HepG2 (cell line): ENCODE data around the gene CNIH3. TPM values are rescaled to one million over a fixed set of nuclear protein-coding genes. Genes with fewer than 3 reads are reported as not detected.

Experiments used
- ATAC-seq: fragments of 200-7000 bp; cut with Tn5 transposase; 3 replicates; pipeline ENCODE4 v1.9.1; 2020; ENCODE audit warnings: mild to moderate bottlenecking, moderate library complexity
- BruUV-seq: library from RNA; stranded (reverse); fragments of 400-500 nt; replicated peaks from 2 replicates; lab custom pipeline; 2021; lab: Mats Ljungman, UMichigan
- CTCF ChIA-PET: fragments of 300-600 bp; formaldehyde crosslinking; extraction: SDS; loops from one replicate; lab custom pipeline; 2021; ENCODE audit warnings: low total read pairs, inconsistent platforms, low intra/inter-chr PET ratio; lab: Yijun Ruan, JAX
- POLR2A ChIA-PET: fragments of 350-600 bp; sonication (Branson Sonifier 250); formaldehyde crosslinking; loops from one replicate; lab custom pipeline; 2020; ENCODE audit warnings: antibody characterized with exemption, inconsistent platforms; lab: Yijun Ruan, JAX
- DNase-seq: peaks from one replicate; pipeline ENCODE4 v3.0.0-alpha.2; 2015; ENCODE audit warnings: low spot score
- FAIRE-seq: peaks from 3 replicates; lab custom pipeline; 2011; peaks lifted over from hg19 to GRCh38; lab: Jason Lieb, UNC
- H2AFZ ChIP-seq: one replicate; pipeline ENCODE4 v1.6.1; 2011; ENCODE audit warnings: low read length, inconsistent platforms
- H3K27ac ChIP-seq: fragments of 300-600 bp; 3 replicates; pipeline ENCODE4 v1.8.0; 2011; ENCODE audit warnings: mixed run types, mild to moderate bottlenecking, mixed read lengths, low read length, inconsistent platforms; ENCODE audit not compliant: insufficient read depth; ENCODE audit errors: extremely low read length
- H3K27me3 ChIP-seq, 2 experiments: fragments of 200-600 bp in 1 of 2; 2 replicates in 1 of 2; 3 replicates in 1 of 2; pipeline versions ENCODE4 v1.6.0 to v1.8.0; 2011; ENCODE audit warnings: low read length in 2 of 2, mild to moderate bottlenecking in 2 of 2, moderate library complexity in 2 of 2, inconsistent platforms in 1 of 2; ENCODE audit not compliant: insufficient read depth in 2 of 2, control insufficient read depth in 1 of 2
- H3K36me3 ChIP-seq, 2 experiments: fragments of 200-600 bp in 1 of 2; replicated peaks in 1 of 2; 2 replicates in 1 of 2; 3 replicates in 1 of 2; pipeline versions ENCODE4 v1.5.1 to v1.8.0; 2011; ENCODE audit warnings: low read length in 2 of 2, inconsistent platforms in 1 of 2; ENCODE audit not compliant: insufficient read depth in 2 of 2, control insufficient read depth in 1 of 2
- H3K4me1 ChIP-seq: 2 replicates; pipeline ENCODE4 v1.5.1; 2012; ENCODE audit warnings: low read length, inconsistent platforms; ENCODE audit not compliant: insufficient read depth
- H3K4me2 ChIP-seq: 2 replicates; pipeline ENCODE4 v1.6.0; 2011; ENCODE audit warnings: low read depth, low read length, inconsistent platforms
- H3K4me3 ChIP-seq, 3 experiments: fragments of 200-600 bp in 1 of 3; sonication (generic), shearing (Covaris generic) in 1 of 3; replicated peaks in 1 of 3; 2 replicates each; pipeline ENCODE4 v1.5.1; 2011 to 2016; ENCODE audit warnings: low read length in 3 of 3, inconsistent platforms in 2 of 3, low read depth in 2 of 3, mild to moderate bottlenecking in 2 of 3, control low read depth in 1 of 3, mixed read lengths in 1 of 3; ENCODE audit not compliant: insufficient read depth in 1 of 3
- H3K79me2 ChIP-seq: one replicate; pipeline ENCODE4 v1.6.1; 2011; ENCODE audit warnings: low read length, inconsistent platforms; ENCODE audit not compliant: insufficient read depth
- H3K9ac ChIP-seq: 2 replicates; pipeline ENCODE4 v1.6.0; 2011; ENCODE audit warnings: mild to moderate bottlenecking, low read depth, low read length, inconsistent platforms; ENCODE audit not compliant: insufficient read depth
- H3K9me3 ChIP-seq: 2 replicates; pipeline ENCODE4 v1.5.1; 2012; ENCODE audit warnings: mild to moderate bottlenecking, low read length
- H4K20me1 ChIP-seq: 2 replicates; pipeline ENCODE4 v1.6.0; 2011; ENCODE audit warnings: inconsistent platforms, mild to moderate bottlenecking, low read length, moderate library complexity; ENCODE audit not compliant: insufficient read depth
- CREM ChIP-seq, 2 experiments: sonication (generic) in 1 of 2; formaldehyde crosslinking in 1 of 2; IDR thresholded peaks; 2 replicates each; pipeline versions ENCODE4 v1.4.0 to v1.6.1; 2016 to 2020; ENCODE audit warnings: antibody characterized with exemption in 1 of 2, mild to moderate bottlenecking in 1 of 2, missing genetic modification reagents in 1 of 2
- ERF ChIP-seq: IDR thresholded peaks from 2 replicates; pipeline ENCODE4 v1.6.1; 2018; ENCODE audit warnings: missing biosample characterization, missing genetic modification reagents
- NR2C2 ChIP-seq: sonication (generic); formaldehyde crosslinking; IDR thresholded peaks from 2 replicates; pipeline ENCODE4 v1.4.0; 2020; ENCODE audit warnings: missing genetic modification reagents, mild to moderate bottlenecking, moderate library complexity, borderline replicate concordance
- RXRA ChIP-seq: sonication (generic); formaldehyde crosslinking; IDR thresholded peaks from 2 replicates; pipeline ENCODE4 v1.5.1; 2020; ENCODE audit warnings: missing genetic modification reagents
- SNRNP70 ChIP-seq: fragments of 200-400 bp; formaldehyde crosslinking; IDR thresholded peaks from 2 replicates; pipeline ENCODE4 v1.6.1; 2017; ENCODE audit warnings: mild to moderate bottlenecking, low read depth, low read length, moderate library complexity
- ZKSCAN1 ChIP-seq: fragments of 150-350 bp; IDR thresholded peaks from 2 replicates; pipeline ENCODE4 v1.6.1; 2014; ENCODE audit warnings: low read length
- ZNF207 ChIP-seq: fragments of 450-650 bp; IDR thresholded peaks from 2 replicates; pipeline ENCODE4 v1.6.1; 2016; ENCODE audit warnings: antibody characterized with exemption, borderline replicate concordance
- WGBS: methylation state at CpG from one replicate; pipeline ENCODE4 v1.1.6; 2017; ENCODE audit warnings: low lambda C conversion rate; 5-methylcytosine and 5-hydroxymethylcytosine counted together
- in situ Hi-C: cut with HindIII; loops from 2 replicates; pipeline ENCODE4 v1.10.0; 2017; ENCODE audit warnings: low pct_unique_long_range_greater_than_20kb; ENCODE audit not compliant: extremely low pct_ligation_motif_present
- intact Hi-C: fragments of 100-400 bp; cut with micrococcal nuclease; formaldehyde crosslinking; loops from one replicate; pipeline ENCODE4 v1.10.0; 2022; ENCODE audit not compliant: unreplicated experiment
- polyA plus RNA-seq, 8 experiments: library from polyadenylated mRNA; depleted of rRNA in 3 of 8; stranded (reverse) in 7 of 8; unstranded in 1 of 8; fragments of >200 nt; fragmentation: Illumina TruSeq in 4 of 8; extraction: Trizol in 4 of 8; gene quantifications; 2 replicates each; pipeline versions ENCODE4 v1.2.1 to v1.2.3, GENCODE V29; 2011 to 2016; ENCODE audit warnings: low read depth in 4 of 8, missing spikeins in 1 of 8, mixed read lengths in 1 of 8; ENCODE audit not compliant: insufficient read depth in 1 of 8
- total RNA-seq, 5 experiments: library from RNA; depleted of rRNA; stranded (reverse); fragments of >200 nt; fragmentation: Illumina TruSeq; extraction: Trizol; gene quantifications; 2 replicates each; pipeline ENCODE4 v1.2.3, GENCODE V29; 2016; ENCODE audit warnings: low read depth in 1 of 5
- TF ChIP-seq, protein P1 (sequence below): sonication (generic); formaldehyde crosslinking; IDR thresholded peaks from 2 replicates; pipeline ENCODE4 v1.9.0; 2021; ENCODE audit warnings: missing genetic modification reagents, borderline replicate concordance
- TF ChIP-seq, protein P2 (sequence below): IDR thresholded peaks from 2 replicates; pipeline ENCODE4 v1.6.1; 2012; ENCODE audit warnings: low read depth, low read length, improper control_type of control experiment

CNIH3 gene
- total and polyA plus RNA-seq, 2 of the 13 experiments (the other 11 are each of a cell fraction or from before 2014, with no cell fraction given): 0.36 to 1.1 TPM

DNA sequence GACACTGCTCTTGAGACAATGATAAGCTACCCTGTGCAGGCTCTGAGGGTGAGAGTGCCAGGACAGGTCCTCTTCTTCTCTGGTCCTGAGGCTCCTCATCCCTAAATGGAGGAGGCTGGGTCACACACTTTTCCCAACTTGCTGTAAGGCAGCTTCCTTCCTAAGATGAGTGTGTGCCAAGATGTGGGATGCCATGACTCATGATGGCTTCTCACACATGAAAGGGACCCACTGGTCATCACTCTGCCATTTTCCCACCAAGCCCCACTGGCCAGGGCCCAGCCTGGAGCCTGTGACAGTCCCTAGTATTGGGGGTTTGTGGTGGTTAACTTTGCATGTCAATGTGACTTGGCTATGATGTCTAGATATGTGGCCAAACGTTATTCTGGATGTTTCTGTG is 54.4 kb downstream of the CNIH3 start:
- in situ Hi-C loops (no loop called here), intact Hi-C loops (no loop called here)
- Histone ChIP-seq H4K20me1 (no peaks in the 10 kb centered on the region), H3K4me1 (no peaks in the 10 kb centered on the region), H3K27me3 (peaks cover 0 to 4% of the 10 kb centered on the region in 2 experiments; a peak in 1 of 5 replicates), H3K9ac (no peak overlapping the region), H3K4me2 (no peak overlapping the region), H3K4me3 (no peak overlapping the region), H3K9me3 (no peaks in the 10 kb centered on the region), H3K36me3 (no peaks in the 10 kb centered on the region), H3K79me2 (no peaks in the 10 kb centered on the region), H3K27ac (no peak overlapping the region), H2AFZ (no peak overlapping the region)
- BruUV-seq: no TSS peak
- no peak for FAIRE-seq
- no peak for DNase-seq
- 0% methylated on average over 1 of the region's 1 CpG for WGBS
- ChIA-PET POLR2A (no interaction called here), CTCF (no interaction called here)
- no peak for ATAC-seq
- TF ChIP-seq ZNF207 (no peak), ZKSCAN1 (no peak), CREM (IDR thresholded peaks at IDR 0.05) (no peak), CREM (CRISPR knock-in tag; IDR thresholded peaks at IDR 0.05) (no peak), ERF (CRISPR knock-in tag) (no peak), RXRA (CRISPR knock-in tag) (no peak), SNRNP70 (no peak), NR2C2 (CRISPR knock-in tag) (no peak)
- TF ChIP-seq, protein P1, sequence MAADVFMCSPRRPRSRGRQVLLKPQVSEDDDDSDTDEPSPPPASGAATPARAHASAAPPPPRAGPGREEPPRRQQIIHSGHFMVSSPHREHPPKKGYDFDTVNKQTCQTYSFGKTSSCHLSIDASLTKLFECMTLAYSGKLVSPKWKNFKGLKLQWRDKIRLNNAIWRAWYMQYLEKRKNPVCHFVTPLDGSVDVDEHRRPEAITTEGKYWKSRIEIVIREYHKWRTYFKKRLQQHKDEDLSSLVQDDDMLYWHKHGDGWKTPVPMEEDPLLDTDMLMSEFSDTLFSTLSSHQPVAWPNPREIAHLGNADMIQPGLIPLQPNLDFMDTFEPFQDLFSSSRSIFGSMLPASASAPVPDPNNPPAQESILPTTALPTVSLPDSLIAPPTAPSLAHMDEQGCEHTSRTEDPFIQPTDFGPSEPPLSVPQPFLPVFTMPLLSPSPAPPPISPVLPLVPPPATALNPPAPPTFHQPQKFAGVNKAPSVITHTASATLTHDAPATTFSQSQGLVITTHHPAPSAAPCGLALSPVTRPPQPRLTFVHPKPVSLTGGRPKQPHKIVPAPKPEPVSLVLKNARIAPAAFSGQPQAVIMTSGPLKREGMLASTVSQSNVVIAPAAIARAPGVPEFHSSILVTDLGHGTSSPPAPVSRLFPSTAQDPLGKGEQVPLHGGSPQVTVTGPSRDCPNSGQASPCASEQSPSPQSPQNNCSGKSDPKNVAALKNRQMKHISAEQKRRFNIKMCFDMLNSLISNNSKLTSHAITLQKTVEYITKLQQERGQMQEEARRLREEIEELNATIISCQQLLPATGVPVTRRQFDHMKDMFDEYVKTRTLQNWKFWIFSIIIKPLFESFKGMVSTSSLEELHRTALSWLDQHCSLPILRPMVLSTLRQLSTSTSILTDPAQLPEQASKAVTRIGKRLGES (CRISPR knock-in tag): no peak
- TF ChIP-seq, protein P2, sequence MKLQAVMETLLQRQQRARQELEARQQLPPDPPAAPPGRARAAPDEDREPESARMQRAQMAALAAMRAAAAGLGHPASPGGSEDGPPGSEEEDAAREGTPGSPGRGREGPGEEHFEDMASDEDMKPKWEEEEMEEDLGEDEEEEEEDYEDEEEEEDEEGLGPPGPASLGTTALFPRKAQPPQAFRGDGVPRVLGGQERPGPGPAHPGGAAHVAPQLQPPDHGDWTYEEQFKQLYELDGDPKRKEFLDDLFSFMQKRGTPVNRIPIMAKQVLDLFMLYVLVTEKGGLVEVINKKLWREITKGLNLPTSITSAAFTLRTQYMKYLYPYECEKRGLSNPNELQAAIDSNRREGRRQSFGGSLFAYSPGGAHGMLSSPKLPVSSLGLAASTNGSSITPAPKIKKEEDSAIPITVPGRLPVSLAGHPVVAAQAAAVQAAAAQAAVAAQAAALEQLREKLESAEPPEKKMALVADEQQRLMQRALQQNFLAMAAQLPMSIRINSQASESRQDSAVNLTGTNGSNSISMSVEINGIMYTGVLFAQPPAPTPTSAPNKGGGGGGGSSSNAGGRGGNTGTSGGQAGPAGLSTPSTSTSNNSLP: no peak
